HCT116 (cell line): ENCODE results near the gene ARHGEF11. TPM values are rescaled to one million over a fixed set of nuclear protein-coding genes. Genes with fewer than 3 reads are reported as not detected.

Experiments used
- ATAC-seq: fragments of 200-7000 bp; cut with Tn5 transposase; 2 replicates; pipeline ENCODE4 v1.9.1; 2020; ENCODE audit warnings: mild to moderate bottlenecking, moderate library complexity
- BruUV-seq: library from RNA; stranded (reverse); fragments of 400-500 nt; replicated peaks from 2 replicates; lab custom pipeline; 2021; lab: Mats Ljungman, UMichigan
- CTCF ChIA-PET: fragments of 300-600 bp; sonication (Branson Sonifier 250); formaldehyde crosslinking; loops from one replicate; lab custom pipeline; 2021; ENCODE audit warnings: antibody characterized with exemption; lab: Charles Lee
- POLR2A ChIA-PET: fragments of 300-600, 350-600 bp; sonication (Branson Sonifier 250); formaldehyde crosslinking; loops from one replicate; lab custom pipeline; 2021; ENCODE audit warnings: antibody characterized with exemption; lab: Charles Lee
- RAD21 ChIA-PET, 2 experiments: fragments of 300-600 bp; sonication (Branson Sonifier 250); formaldehyde crosslinking; loops; one replicate each; lab custom pipeline; 2023; ENCODE audit warnings: low total read pairs in 2 of 2; ENCODE audit not compliant: uncharacterized antibody in 2 of 2, unreplicated experiment in 2 of 2, low non-redundant PET in 1 of 2; lab: Charles Lee
- DNase-seq: peaks from one replicate; pipeline ENCODE4 v3.0.0-alpha.2; 2010; ENCODE audit warnings: low read depth, low spot score
- H2AFZ ChIP-seq: fragments of 200-600 bp; shearing (Covaris generic), sonication (generic); 2 replicates; pipeline ENCODE4 v1.6.1; 2017; ENCODE audit warnings: low read depth, mixed run types, mixed read lengths, antibody characterized with exemption, low read length; ENCODE audit not compliant: poor library complexity, severe bottlenecking
- H3K27ac ChIP-seq: 2 replicates; pipeline ENCODE4 v1.5.1; 2012; ENCODE audit warnings: low read depth, low read length
- H3K27me3 ChIP-seq: fragments of 200-600 bp; sonication (generic); 2 replicates; pipeline ENCODE4 v1.6.1; 2016; ENCODE audit warnings: mixed run types, low read length, mixed read lengths; ENCODE audit not compliant: insufficient read depth
- H3K36me3 ChIP-seq, 2 experiments: fragments of 200-500 bp in 1 of 2; fragments of 200-600 bp in 1 of 2; sonication (Bioruptor generic) in 1 of 2; sonication (generic) in 1 of 2; 2 replicates each; pipeline versions ENCODE4 v1.5.1 to v1.6.1; 2014 to 2016; ENCODE audit warnings: low read length in 2 of 2, inconsistent platforms in 1 of 2, mixed read lengths in 1 of 2, mixed run types in 1 of 2; ENCODE audit not compliant: insufficient read depth in 2 of 2, control insufficient read depth in 1 of 2
- H3K4me1 ChIP-seq, 2 experiments: fragments of 200-600 bp in 1 of 2; sonication (generic) in 1 of 2; 2 replicates each; pipeline versions ENCODE4 v1.5.1 to v1.6.1; 2012 to 2017; ENCODE audit warnings: low read length in 2 of 2, inconsistent platforms in 1 of 2, mild to moderate bottlenecking in 1 of 2, mixed read lengths in 1 of 2, mixed run types in 1 of 2, moderate library complexity in 1 of 2; ENCODE audit not compliant: insufficient read depth in 2 of 2, control insufficient read depth in 1 of 2
- H3K4me2 ChIP-seq: fragments of 200-600 bp; sonication (generic); 2 replicates; pipeline ENCODE4 v1.6.1; 2017; ENCODE audit warnings: mixed run types, low read length, mixed read lengths
- H3K4me3 ChIP-seq, 2 experiments: fragments of 200-600 bp in 1 of 2; sonication (generic) in 1 of 2; replicated peaks in 1 of 2; 2 replicates each; pipeline ENCODE4 v1.5.1; 2011 to 2016; ENCODE audit warnings: low read length in 2 of 2, control low read depth in 1 of 2, low read depth in 1 of 2, mild to moderate bottlenecking in 1 of 2, mixed read lengths in 1 of 2, mixed run types in 1 of 2
- H3K79me2 ChIP-seq: fragments of 200-600 bp; sonication (generic); 2 replicates; pipeline ENCODE4 v1.6.1; 2017; ENCODE audit warnings: mild to moderate bottlenecking, mixed run types, low read length, moderate library complexity, mixed read lengths; ENCODE audit not compliant: insufficient read depth
- H3K9ac ChIP-seq: fragments of 200-600 bp; sonication (generic); 2 replicates; pipeline ENCODE4 v1.6.1; 2016; ENCODE audit warnings: low read length, mixed read lengths
- H3K9me2 ChIP-seq: fragments of 200-600 bp; sonication (generic), shearing (Covaris generic); 2 replicates; pipeline ENCODE4 v1.6.1; 2017; ENCODE audit warnings: mixed run types, mild to moderate bottlenecking, moderate library complexity; ENCODE audit not compliant: insufficient read depth
- H3K9me3 ChIP-seq, 2 experiments: fragments of 200-500 bp in 1 of 2; fragments of 200-600 bp in 1 of 2; sonication (Bioruptor generic) in 1 of 2; sonication (generic) in 1 of 2; 2 replicates each; pipeline ENCODE4 v1.6.1; 2014 to 2017; ENCODE audit warnings: low read length in 2 of 2, mixed read lengths in 2 of 2, inconsistent platforms in 1 of 2, low read depth in 1 of 2, mild to moderate bottlenecking in 1 of 2, mixed run types in 1 of 2, moderate library complexity in 1 of 2; ENCODE audit not compliant: control insufficient read depth in 1 of 2, insufficient read depth in 1 of 2
- H4K20me1 ChIP-seq: fragments of 200-600 bp; sonication (generic), shearing (Covaris generic); 2 replicates; pipeline ENCODE4 v1.6.1; 2017; ENCODE audit warnings: mixed run types, mild to moderate bottlenecking, moderate library complexity; ENCODE audit not compliant: insufficient read depth
- CBX3 ChIP-seq: IDR thresholded peaks from 2 replicates; pipeline ENCODE4 v1.6.1; 2012; ENCODE audit warnings: low read depth
- CTCF ChIP-seq, 3 experiments: fragments of 200-600 bp in 1 of 3; sonication (generic) in 1 of 3; IDR thresholded peaks in 2 of 3; conservative IDR thresholded peaks in 1 of 3; 2 replicates each; pipeline ENCODE4 v1.5.1; 2012 to 2017; ENCODE audit warnings: low read depth in 2 of 3, low read length in 2 of 3, antibody characterized with exemption in 1 of 3, borderline replicate concordance in 1 of 3, control low read depth in 1 of 3, mild to moderate bottlenecking in 1 of 3, mixed read lengths in 1 of 3, mixed run types in 1 of 3, moderate library complexity in 1 of 3; ENCODE audit not compliant: insufficient read depth in 1 of 3
- JUND ChIP-seq: IDR thresholded peaks from 2 replicates; pipeline ENCODE4 v1.6.1; 2012
- RAD21 ChIP-seq: IDR thresholded peaks from 2 replicates; pipeline ENCODE4 v1.6.1; 2012; ENCODE audit warnings: low read depth, mild to moderate bottlenecking
- SRF ChIP-seq: IDR thresholded peaks from 2 replicates; pipeline ENCODE4 v1.6.1; 2012; ENCODE audit warnings: low read depth
- ZFX ChIP-seq: fragments of 450-650 bp; IDR thresholded peaks from 2 replicates; pipeline ENCODE4 v1.6.1; 2017
- ZNF274 ChIP-seq: fragments of 200-500 bp; sonication (Bioruptor generic); IDR thresholded peaks from 2 replicates; pipeline ENCODE4 v1.6.1; 2014; ENCODE audit warnings: mild to moderate bottlenecking, low read depth, low read length, inconsistent platforms
- intact Hi-C: fragments of 100-400 bp; cut with micrococcal nuclease; formaldehyde crosslinking; loops from 2 replicates; pipeline ENCODE4 v1.10.0; 2022
- total RNA-seq: library from RNA; stranded (reverse); gene quantifications from one replicate; pipeline ENCODE4 v1.2.1, GENCODE V29; 2021; ENCODE audit not compliant: unreplicated experiment

Gene ARHGEF11
- total RNA-seq, 1 experiment from 2014 or later: 28.9 TPM

DNA sequence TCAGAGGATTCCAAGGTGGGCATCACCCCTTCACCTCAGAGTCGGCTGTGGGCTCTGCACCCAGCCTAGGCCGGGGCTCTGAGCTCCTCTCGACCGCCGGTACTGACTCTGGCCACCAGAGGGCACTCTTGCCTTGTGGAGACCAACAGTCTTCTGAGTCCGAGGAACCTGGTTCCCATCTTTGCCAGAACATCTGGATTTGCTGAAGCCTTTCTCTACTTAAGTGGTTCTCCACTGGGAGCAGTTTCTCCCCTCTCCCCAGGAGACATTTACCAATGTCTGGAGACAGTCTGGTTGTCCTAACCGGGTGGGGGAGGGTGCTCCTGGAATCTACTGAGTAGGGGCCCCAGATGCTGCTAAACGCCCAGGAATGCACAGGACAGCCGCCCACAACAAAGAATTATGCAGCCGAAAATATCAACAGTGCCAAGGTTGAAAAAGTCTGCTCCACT, 44.7 kb upstream of the ARHGEF11 start:
- CTCF ChIA-PET: interaction anchor here (0.6 to 2.5 kb wide), 28 partner anchors 9 to 1031 kb away, joined by 3 to 140 read pairs (median 4); partner anchors contain the start of gene ETV3L
- no peaks in the 10 kb centered on the region for H4K20me1 ChIP-seq
- no peaks in the 10 kb centered on the region for H3K36me3 ChIP-seq
- 0 out of 4 replicates have a peak, but pooled peaks cover 0 to 2% of the 10 kb centered on the region in 2 experiments for H3K4me1 ChIP-seq
- H3K9me2 ChIP-seq: no peaks in the 10 kb centered on the region
- no peaks in the 10 kb centered on the region for H3K27me3 ChIP-seq
- no TSS peak for BruUV-seq
- H2AFZ ChIP-seq: peak overlapping the region; percentile 55
- POLR2A ChIA-PET: interaction anchor here (0.7 to 1.7 kb wide), 2 partner anchors 28 to 66 kb away, joined by 3 to 8 read pairs; no protein-coding TSS in a partner anchor
- no peaks in the 10 kb centered on the region for H3K9me3 ChIP-seq
- H3K9ac ChIP-seq: no peak overlapping the region
- ATAC-seq: peak; percentile 98
- H3K4me3 ChIP-seq: no peak overlapping the region
- DNase-seq: peak; percentile 55
- no peaks in the 10 kb centered on the region for H3K79me2 ChIP-seq
- TF ChIP-seq RAD21: peak; percentile 95
- peak; percentile 91 to 98 (median 94) for TF ChIP-seq CTCF (IDR thresholded peaks at IDR 0.05 in 2 of 3, conservative IDR thresholded peaks at IDR 0.05 in 1 of 3; ENCODE audit: borderline replicate concordance in 1 of 3, insufficient read depth in 1 of 3, low read depth in 2 of 3, low read length in 2 of 3)
- TF ChIP-seq ZNF274: no peak
- TF ChIP-seq SRF: no peak
- RAD21 ChIA-PET: interaction anchor here (0.8 to 2.0 kb wide), 5 partner anchors 16 to 66 kb away, joined by 3 to 30 read pairs (median 6); no protein-coding TSS in a partner anchor
- intact Hi-C loops: loop anchor here (1.0 to 5.0 kb wide), 2 partner anchors 47 to 66 kb away; partner anchors contain the start of gene ETV3
- H3K27ac ChIP-seq: no peak overlapping the region
- H3K4me2 ChIP-seq: peak overlapping the region; percentile 5; the same call in 1 of the 2 replicates

- H3K36me3 ChIP-seq: no peaks in the 10 kb centered on the region
- TF ChIP-seq CBX3: no peak
- no peak for TF ChIP-seq CTCF (IDR thresholded peaks at IDR 0.05 in 2 of 3, conservative IDR thresholded peaks at IDR 0.05 in 1 of 3; ENCODE audit: borderline replicate concordance in 1 of 3, insufficient read depth in 1 of 3, low read depth in 2 of 3, low read length in 2 of 3)
- TF ChIP-seq ZFX: no peak
- no peak for TF ChIP-seq JUND
- intact Hi-C loops: loop anchor here (1.0 to 10.0 kb wide), 3 partner anchors 48 to 395 kb away; partner anchors contain the start of gene ETV3
- H4K20me1 ChIP-seq: no peaks in the 10 kb centered on the region
- POLR2A ChIA-PET: interaction anchor here (0.7 to 1.7 kb wide), 2 partner anchors 28 to 66 kb away, joined by 3 to 8 read pairs; no protein-coding TSS in a partner anchor
- RAD21 ChIA-PET: interaction anchor here (0.8 to 2.0 kb wide), 5 partner anchors 16 to 66 kb away, joined by 3 to 30 read pairs (median 6); no protein-coding TSS in a partner anchor
- no peaks in the 10 kb centered on the region for H3K27me3 ChIP-seq
- no peaks in the 10 kb centered on the region for H3K9me3 ChIP-seq
- no TSS peak for BruUV-seq
- H3K9me2 ChIP-seq: no peaks in the 10 kb centered on the region
- H3K27ac ChIP-seq: no peak overlapping the region
- no peak overlapping the region for H3K4me3 ChIP-seq
- no peak for DNase-seq
- ATAC-seq: peak; percentile 55
- H3K4me1 ChIP-seq: 0 out of 4 replicates have a peak, but pooled peaks cover 0 to 2% of the 10 kb centered on the region in 2 experiments
- H2AFZ ChIP-seq: peak overlapping the region; percentile 55
- CTCF ChIA-PET: interaction anchor here (0.6 to 2.5 kb wide), 28 partner anchors 9 to 1031 kb away, joined by 3 to 140 read pairs (median 4); partner anchors contain the start of gene ETV3L
- H3K79me2 ChIP-seq: no peaks in the 10 kb centered on the region
- no peak overlapping the region for H3K9ac ChIP-seq
- no peak overlapping the region for H3K4me2 ChIP-seq
Measured at GRCh38 chr1:157089789-157090188, 44.2 kb upstream of the ARHGEF11 start.
